H9 (cell line): ENCODE measurements around the gene SMR3A. TPM values are rescaled to one million over a fixed set of nuclear protein-coding genes. Genes with fewer than 3 reads are reported as not detected.

Experiments
- DNase-seq: peaks from one replicate; pipeline ENCODE4 v3.0.0-alpha.2; 2017
- H2AFZ ChIP-seq: one replicate; pipeline ENCODE4 v1.6.1; 2013; ENCODE audit warnings: mild to moderate bottlenecking, low read length, control low read depth, moderate library complexity
- H2AK5ac ChIP-seq: 2 replicates; pipeline ENCODE4 v1.6.1; 2013; ENCODE audit warnings: low read length, control low read depth, mixed read lengths; ENCODE audit not compliant: insufficient read length
- H2BK120ac ChIP-seq: one replicate; pipeline ENCODE4 v1.6.1; 2013; ENCODE audit warnings: low read depth, mild to moderate bottlenecking, low read length, control low read depth, inconsistent platforms; ENCODE audit not compliant: poor library complexity, severe bottlenecking
- H2BK12ac ChIP-seq: 2 replicates; pipeline ENCODE4 v1.6.1; 2013; ENCODE audit warnings: low read length, control low read depth, mixed read lengths, low read depth; ENCODE audit not compliant: insufficient read length
- H2BK15ac ChIP-seq: 2 replicates; pipeline ENCODE4 v1.6.1; 2013; ENCODE audit warnings: low read depth, low read length, control low read depth
- H2BK20ac ChIP-seq: one replicate; pipeline ENCODE4 v1.6.1; 2013; ENCODE audit warnings: low read depth, mild to moderate bottlenecking, low read length, control low read depth, inconsistent platforms; ENCODE audit not compliant: poor library complexity, severe bottlenecking
- H2BK5ac ChIP-seq: 2 replicates; pipeline ENCODE4 v1.6.1; 2013; ENCODE audit warnings: low read length, control low read depth, mixed read lengths; ENCODE audit not compliant: insufficient read length
- H3K14ac ChIP-seq: 2 replicates; pipeline ENCODE4 v1.6.1; 2013; ENCODE audit warnings: low read length, control low read depth; ENCODE audit not compliant: insufficient read depth
- H3K18ac ChIP-seq: 2 replicates; pipeline ENCODE4 v1.6.1; 2013; ENCODE audit warnings: low read depth, mild to moderate bottlenecking, mixed read lengths, low read length, control low read depth; ENCODE audit not compliant: insufficient read length
- H3K23ac ChIP-seq: 2 replicates; pipeline ENCODE4 v1.6.1; 2013; ENCODE audit warnings: low read length, control low read depth, mixed read lengths, low read depth; ENCODE audit not compliant: insufficient read length
- H3K23me2 ChIP-seq: 2 replicates; pipeline ENCODE4 v1.6.1; 2013; ENCODE audit warnings: low read depth, mild to moderate bottlenecking, mixed read lengths, low read length, control low read depth; ENCODE audit not compliant: insufficient read length, poor library complexity, severe bottlenecking
- H3K27ac ChIP-seq: 2 replicates; pipeline ENCODE4 v1.5.1; 2013; ENCODE audit warnings: low read length, control low read depth, mixed read lengths, low read depth; ENCODE audit not compliant: insufficient read length
- H3K27me3 ChIP-seq: 2 replicates; pipeline ENCODE4 v1.6.1; 2013; ENCODE audit warnings: low read length, control low read depth, inconsistent platforms; ENCODE audit not compliant: insufficient read depth
- H3K4ac ChIP-seq: 2 replicates; pipeline ENCODE4 v1.6.1; 2013; ENCODE audit warnings: low read depth, mild to moderate bottlenecking, control low read depth, inconsistent platforms, low read length, moderate library complexity
- H3K4me1 ChIP-seq: 2 replicates; pipeline ENCODE4 v1.6.1; 2013; ENCODE audit warnings: low read length, control low read depth, inconsistent platforms; ENCODE audit not compliant: insufficient read depth
- H3K4me2 ChIP-seq: 2 replicates; pipeline ENCODE4 v1.6.1; 2013; ENCODE audit warnings: low read length, control low read depth, mixed read lengths; ENCODE audit not compliant: insufficient read length, insufficient read depth
- H3K56ac ChIP-seq: 2 replicates; pipeline ENCODE4 v1.6.1; 2013; ENCODE audit warnings: low read depth, mild to moderate bottlenecking, mixed read lengths, low read length, control low read depth; ENCODE audit not compliant: insufficient read length
- H3K79me1 ChIP-seq: 2 replicates; pipeline ENCODE4 v1.6.1; 2013; ENCODE audit warnings: low read depth, mild to moderate bottlenecking, moderate library complexity, low read length, control low read depth, inconsistent platforms; ENCODE audit not compliant: insufficient read depth, poor library complexity, severe bottlenecking
- H3K79me2 ChIP-seq: 2 replicates; pipeline ENCODE4 v1.6.1; 2013; ENCODE audit warnings: low read length, control low read depth, inconsistent platforms; ENCODE audit not compliant: insufficient read depth
- H3K9ac ChIP-seq: 2 replicates; pipeline ENCODE4 v1.6.1; 2013; ENCODE audit warnings: low read length, control low read depth, mixed read lengths; ENCODE audit not compliant: insufficient read length; ENCODE audit errors: extremely low read depth
- H3K9me3 ChIP-seq: one replicate; pipeline ENCODE4 v1.6.1; 2013; ENCODE audit warnings: low read depth, low read length, inconsistent platforms; ENCODE audit not compliant: control insufficient read depth
- H3T11ph ChIP-seq: one replicate; pipeline ENCODE4 v1.6.1; 2013; ENCODE audit warnings: mild to moderate bottlenecking, low read length, control low read depth, inconsistent platforms
- H4K20me1 ChIP-seq: one replicate; pipeline ENCODE4 v1.6.1; 2013; ENCODE audit not compliant: control insufficient read depth, insufficient read length, insufficient read depth
- H4K5ac ChIP-seq: 2 replicates; pipeline ENCODE4 v1.6.1; 2013; ENCODE audit warnings: low read depth, mild to moderate bottlenecking, mixed read lengths, low read length, control low read depth; ENCODE audit not compliant: insufficient read length
- H4K8ac ChIP-seq: replicated peaks from 2 replicates; pipeline ENCODE4 v1.6.1; 2013; ENCODE audit warnings: low read length, control low read depth, mixed read lengths, low read depth; ENCODE audit not compliant: insufficient read length
- H4K91ac ChIP-seq: 2 replicates; pipeline ENCODE4 v1.6.1; 2013; ENCODE audit warnings: low read depth, mild to moderate bottlenecking, moderate library complexity, mixed read lengths, low read length, control low read depth; ENCODE audit not compliant: insufficient read length
- H3K27ac Mint-ChIP-seq, 3 experiments: 2 replicates in 2 of 3; 3 replicates in 1 of 3; pipeline ENCODE4 v1.8.0; 2020 to 2021; ENCODE audit warnings: mixed read lengths in 3 of 3, mild to moderate bottlenecking in 1 of 3, moderate library complexity in 1 of 3
- H3K27me3 Mint-ChIP-seq: 2 replicates; pipeline ENCODE4 v1.8.0; 2021; ENCODE audit warnings: low read depth, mild to moderate bottlenecking, moderate library complexity, mixed read lengths
- H3K36me3 Mint-ChIP-seq, 3 experiments: 2 replicates in 2 of 3; 3 replicates in 1 of 3; pipeline ENCODE4 v1.8.0; 2020 to 2021; ENCODE audit warnings: low read depth in 3 of 3, mixed read lengths in 3 of 3; ENCODE audit not compliant: insufficient read depth in 1 of 3
- H3K4me1 Mint-ChIP-seq, 2 experiments: 2 replicates each; pipeline ENCODE4 v1.8.0; 2020; ENCODE audit warnings: mixed read lengths in 2 of 2
- H3K4me3 Mint-ChIP-seq, 2 experiments: 2 replicates in 1 of 2; 3 replicates in 1 of 2; pipeline ENCODE4 v1.8.0; 2020 to 2021; ENCODE audit warnings: mild to moderate bottlenecking in 2 of 2, mixed read lengths in 2 of 2, moderate library complexity in 1 of 2
- H3K9me3 Mint-ChIP-seq, 2 experiments: 2 replicates in 1 of 2; 3 replicates in 1 of 2; pipeline ENCODE4 v1.8.0; 2020; ENCODE audit warnings: mild to moderate bottlenecking in 2 of 2, mixed read lengths in 2 of 2, moderate library complexity in 1 of 2
- CTCF ChIP-seq: fragments of 200-600 bp; sonication (generic); conservative IDR thresholded peaks from 3 replicates; pipeline ENCODE4 v1.8.0; 2021; ENCODE audit warnings: antibody characterized with exemption, mild to moderate bottlenecking
- WGBS: extraction: QIAGEN DNeasy Blood & Tissue Kit; methylation state at CpG from one replicate; pipeline ENCODE4 v1.1.7; 2013; ENCODE audit warnings: missing lambda C conversion rate, low lambda C conversion rate, mixed read lengths; ENCODE audit not compliant: insufficient read length; ENCODE audit errors: extremely low coverage; 5-methylcytosine and 5-hydroxymethylcytosine counted together
- total RNA-seq: library from RNA; stranded (reverse); gene quantifications from 2 replicates; pipeline ENCODE4 v1.2.1, GENCODE V29; 2021

Gene SMR3A
- total RNA-seq, 1 experiment from 2014 or later: not detected

GRCh38 chr4:70337886-70338420 is 22.6 kb upstream of the SMR3A start:
- Mint-ChIP-seq H3K9me3 (no peaks in the 10 kb centered on the region), H3K36me3 (no peaks in the 10 kb centered on the region), H3K27ac (no peak overlapping the region), H3K4me3 (no peak overlapping the region), H3K4me1 (peaks cover 5 to 7% of the 10 kb centered on the region in 2 experiments), H3K27me3 (no peaks in the 10 kb centered on the region)
- no peaks in the 10 kb centered on the region for H3K23me2 ChIP-seq
- no peak overlapping the region for H3K14ac ChIP-seq
- DNase-seq: no peak
- H2BK15ac ChIP-seq: no peak overlapping the region
- no CpG with 5 or more reads among the region's 1 CpG for WGBS
- H3K9me3 ChIP-seq: no peaks in the 10 kb centered on the region
- H4K20me1 ChIP-seq: no peaks in the 10 kb centered on the region
- no peak overlapping the region for H4K5ac ChIP-seq
- no peak for TF ChIP-seq CTCF
- no peaks in the 10 kb centered on the region for H3K27me3 ChIP-seq
- no peaks in the 10 kb centered on the region for H3K4me1 ChIP-seq
- no peak overlapping the region for H3K23ac ChIP-seq
- H3K4me2 ChIP-seq: no peak overlapping the region
- H3K27ac ChIP-seq: no peak overlapping the region
- H3K56ac ChIP-seq: no peak overlapping the region
- no peak overlapping the region for H3K9ac ChIP-seq
- H3K4ac ChIP-seq: no peak overlapping the region
- H3K79me1 ChIP-seq: no peaks in the 10 kb centered on the region
- no peak overlapping the region for H3T11ph ChIP-seq
- H2BK12ac ChIP-seq: no peak overlapping the region
- H2AFZ ChIP-seq: no peak overlapping the region
- H4K8ac ChIP-seq: no peak overlapping the region
- no peak overlapping the region for H3K18ac ChIP-seq
- no peak overlapping the region for H2BK20ac ChIP-seq
- no peak overlapping the region for H2BK120ac ChIP-seq
- no peaks in the 10 kb centered on the region for H3K79me2 ChIP-seq
- no peak overlapping the region for H2AK5ac ChIP-seq
- no peak overlapping the region for H4K91ac ChIP-seq
- no peak overlapping the region for H2BK5ac ChIP-seq
